ENCODE data around the gene MED25.

GRCh38 chr19:49873834-49874233, 55.7 kb downstream of the MED25 start:
- TF ChIP-seq, protein P1, sequence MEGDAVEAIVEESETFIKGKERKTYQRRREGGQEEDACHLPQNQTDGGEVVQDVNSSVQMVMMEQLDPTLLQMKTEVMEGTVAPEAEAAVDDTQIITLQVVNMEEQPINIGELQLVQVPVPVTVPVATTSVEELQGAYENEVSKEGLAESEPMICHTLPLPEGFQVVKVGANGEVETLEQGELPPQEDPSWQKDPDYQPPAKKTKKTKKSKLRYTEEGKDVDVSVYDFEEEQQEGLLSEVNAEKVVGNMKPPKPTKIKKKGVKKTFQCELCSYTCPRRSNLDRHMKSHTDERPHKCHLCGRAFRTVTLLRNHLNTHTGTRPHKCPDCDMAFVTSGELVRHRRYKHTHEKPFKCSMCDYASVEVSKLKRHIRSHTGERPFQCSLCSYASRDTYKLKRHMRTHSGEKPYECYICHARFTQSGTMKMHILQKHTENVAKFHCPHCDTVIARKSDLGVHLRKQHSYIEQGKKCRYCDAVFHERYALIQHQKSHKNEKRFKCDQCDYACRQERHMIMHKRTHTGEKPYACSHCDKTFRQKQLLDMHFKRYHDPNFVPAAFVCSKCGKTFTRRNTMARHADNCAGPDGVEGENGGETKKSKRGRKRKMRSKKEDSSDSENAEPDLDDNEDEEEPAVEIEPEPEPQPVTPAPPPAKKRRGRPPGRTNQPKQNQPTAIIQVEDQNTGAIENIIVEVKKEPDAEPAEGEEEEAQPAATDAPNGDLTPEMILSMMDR (IDR thresholded peaks at IDR 0.05): no peak
- TF ChIP-seq EP300 (IDR thresholded peaks at IDR 0.05): no peak
- no peak for TF ChIP-seq POLR2A (IDR thresholded peaks at IDR 0.05)
